ENCODE measurements around the gene CHEK1.
A peak's percentile ranks its signal among the peaks of the same experiment; 100 is the strongest.
"Not testable (repeated sequence)": the region's sequence is repeated elsewhere in the genome, so short reads cannot be mapped to it uniquely, and the experiment has no call there.

Gene CHEK1

DNA sequence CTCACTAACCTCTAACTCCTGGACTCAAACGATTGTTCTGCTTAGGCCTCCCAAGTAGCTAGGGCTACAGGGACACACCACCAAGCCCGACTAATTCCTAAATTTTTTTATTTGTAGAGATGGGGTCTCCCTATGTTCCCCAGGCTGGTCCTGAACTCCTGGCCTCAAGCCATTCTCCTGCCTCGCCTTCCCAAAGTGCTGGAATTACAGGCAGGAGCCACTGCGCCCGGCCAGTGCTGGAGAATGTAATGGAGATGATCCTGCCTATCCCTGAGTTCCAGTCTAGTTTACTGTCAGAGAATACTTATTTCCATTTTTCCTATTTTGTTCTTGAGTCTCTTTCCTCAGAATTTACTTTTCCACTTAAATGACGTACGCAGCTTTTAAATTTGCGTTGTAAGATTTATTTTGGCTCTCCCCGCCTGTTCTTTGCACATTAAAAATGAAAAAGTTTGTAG is at the start of gene CHEK1:
TSS of gene CHEK1 (plus strand) at position 408 of the 458 bp plus-strand sequence. CDS start 1,606 bp downstream, outside the sequence.
- no peak for DNase-seq

- DNase-seq, result not testable (repeated sequence)
Measured at GRCh38 chr11:125577181-125577580, 47.8 kb upstream of the CHEK1 start.

DNA sequence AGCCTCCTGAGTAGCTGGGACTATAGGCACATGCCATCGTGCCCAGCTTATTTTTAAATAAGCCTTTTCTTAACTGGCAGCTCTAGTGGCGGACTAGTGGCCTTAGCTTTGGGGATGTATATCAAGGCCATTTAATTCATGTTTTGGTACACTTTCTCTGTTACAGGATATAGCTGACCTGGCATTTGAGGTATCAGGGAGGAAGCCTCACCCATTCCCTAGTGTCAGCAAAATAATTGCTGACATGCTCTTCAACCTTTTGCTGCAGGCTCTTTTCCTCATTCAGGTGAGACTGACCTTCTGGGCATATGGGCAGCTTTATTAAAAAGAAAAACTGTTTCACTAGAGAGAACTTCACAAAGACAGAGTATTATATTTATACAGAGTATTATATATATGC is 46.2 kb upstream of the CHEK1 start:
- no peak for DNase-seq

- no peak for DNase-seq
Measured at GRCh38 chr11:125579811-125580210, 45.2 kb upstream of the CHEK1 start.

DNA sequence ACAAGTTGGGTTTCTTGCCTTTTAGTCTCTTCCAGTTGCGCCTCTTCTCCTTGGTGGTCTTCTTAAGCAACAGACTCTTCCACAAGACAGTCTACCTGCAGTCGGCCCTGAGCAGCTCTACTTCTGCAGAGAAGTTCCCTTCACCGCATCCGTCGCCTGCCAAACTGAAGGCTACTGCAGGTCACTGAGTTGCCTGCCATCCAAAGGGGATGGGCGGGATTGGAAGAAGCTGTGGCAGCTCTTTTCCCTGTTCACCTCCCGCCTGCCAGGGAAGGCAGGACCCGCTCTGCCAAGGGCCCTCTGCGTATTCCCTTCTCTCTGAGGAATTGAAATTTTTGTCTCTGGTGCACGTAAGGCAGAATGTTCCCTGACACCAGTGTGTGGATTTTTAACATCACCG is 41.5 kb upstream of the CHEK1 start:
- no peak for DNase-seq

DNA sequence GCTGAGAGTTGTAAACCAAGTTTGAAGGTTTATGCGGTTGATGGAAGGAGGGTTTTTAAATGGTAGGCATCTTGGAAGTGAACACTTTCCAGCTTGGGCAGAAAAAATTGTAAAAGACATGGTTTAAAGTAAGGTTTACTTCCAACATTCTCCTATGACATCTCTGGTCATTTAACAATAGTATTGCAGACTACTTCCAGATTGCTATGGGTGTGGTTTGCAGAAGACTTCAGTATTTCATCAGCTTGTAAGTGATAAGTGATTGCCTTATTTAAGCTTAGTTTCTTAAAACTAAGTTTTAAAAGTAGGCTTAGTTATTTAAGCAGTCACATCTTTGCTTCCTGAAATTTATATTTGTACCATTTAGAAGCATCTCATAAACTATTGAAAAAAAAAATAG is 39.5 kb upstream of the CHEK1 start:
- no peak for DNase-seq

- DNase-seq, result no peak
Measured at GRCh38 chr11:125586623-125587022, 38.3 kb upstream of the CHEK1 start.

DNA sequence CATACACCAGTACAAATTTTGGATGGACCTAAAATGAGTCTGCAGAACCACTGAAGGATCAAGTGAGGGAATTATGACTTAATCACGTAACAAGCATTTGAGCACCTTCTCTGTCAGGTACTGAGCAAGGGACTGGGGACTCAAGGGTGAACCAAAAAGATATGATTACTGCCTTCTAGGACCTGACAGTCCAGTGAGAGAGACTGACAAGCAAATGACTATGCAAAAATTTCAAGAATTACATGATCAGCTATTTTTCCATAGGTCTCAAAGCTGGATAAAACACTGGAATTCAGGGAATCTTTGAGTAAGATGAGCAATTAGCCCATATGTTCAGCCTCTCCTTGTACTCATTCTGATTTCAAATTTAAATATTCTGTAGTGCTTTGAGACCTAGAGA is 37.5 kb upstream of the CHEK1 start:
- no peak for DNase-seq

DNA sequence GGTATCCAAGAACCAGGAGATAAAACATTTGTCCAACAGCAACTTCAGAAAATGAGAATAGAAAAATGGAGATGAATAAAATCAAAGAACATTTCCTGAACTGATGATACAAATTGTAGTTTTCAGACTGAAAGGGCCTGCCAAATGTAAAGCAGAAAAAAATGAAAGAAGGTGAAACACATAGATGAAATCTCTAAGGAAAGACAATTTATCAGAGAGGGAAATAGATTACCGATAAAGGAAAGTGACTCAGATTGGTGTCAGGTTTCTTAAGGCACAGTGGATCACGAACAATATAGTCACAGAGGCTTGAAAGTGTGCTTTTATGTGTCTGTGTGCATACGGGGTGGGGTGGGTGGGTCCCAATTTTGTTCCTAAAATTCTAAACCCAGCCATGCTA is 36.5 kb upstream of the CHEK1 start:
- DNase-seq, result no peak

GRCh38 chr11:125591649-125592304 is 33.2 kb upstream of the CHEK1 start:
- peak; percentile 51 for DNase-seq

DNA sequence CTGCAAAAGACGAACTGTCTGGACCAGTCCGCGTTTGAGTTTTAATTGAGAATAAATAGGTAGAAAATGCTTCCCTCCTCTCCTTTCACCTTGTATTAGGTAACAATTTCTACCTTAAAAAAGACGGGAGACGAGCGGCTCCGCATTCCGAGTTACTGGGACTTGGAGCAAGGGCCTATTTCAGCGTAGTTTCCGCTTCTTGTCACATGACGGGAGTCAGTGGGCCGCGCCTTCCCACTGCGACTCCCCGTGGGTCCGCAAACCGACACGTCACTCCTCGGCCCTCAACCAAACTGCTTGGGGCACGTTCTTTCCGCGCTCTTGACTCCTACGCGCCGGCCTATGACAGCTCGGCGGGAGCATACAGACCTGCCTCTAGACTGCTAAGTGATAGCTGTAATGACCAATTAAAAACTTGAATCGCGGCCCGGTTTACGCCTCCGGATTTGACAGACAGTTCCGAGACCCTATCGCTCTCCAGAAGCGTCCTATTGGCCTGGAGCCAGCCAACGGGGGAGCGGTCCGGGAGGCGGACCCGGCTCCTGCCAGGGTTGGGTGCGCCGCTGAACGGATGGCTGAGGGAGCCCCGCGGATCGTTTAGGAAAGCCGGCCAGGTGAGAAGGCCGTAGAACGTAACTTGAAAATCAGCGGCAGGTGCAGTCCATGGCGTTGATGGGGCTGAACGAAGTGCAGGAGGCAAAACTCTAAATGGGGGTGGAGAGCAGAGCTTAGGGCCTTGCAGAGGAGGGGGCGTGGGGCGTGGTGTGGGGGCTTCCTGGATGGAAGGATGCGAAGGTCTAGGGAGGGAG is 32.5 kb upstream of the CHEK1 start, which contains the start of gene STT3A:
TSS of gene STT3A (plus strand) at position 548 of the 809 bp plus-strand sequence. CDS start 3,064 bp downstream, outside the sequence.
- DNase-seq, result peak; percentile 100

GRCh38 chr11:125593114-125593820 is 31.7 kb upstream of the CHEK1 start:
- peak; percentile 55 for DNase-seq

DNA sequence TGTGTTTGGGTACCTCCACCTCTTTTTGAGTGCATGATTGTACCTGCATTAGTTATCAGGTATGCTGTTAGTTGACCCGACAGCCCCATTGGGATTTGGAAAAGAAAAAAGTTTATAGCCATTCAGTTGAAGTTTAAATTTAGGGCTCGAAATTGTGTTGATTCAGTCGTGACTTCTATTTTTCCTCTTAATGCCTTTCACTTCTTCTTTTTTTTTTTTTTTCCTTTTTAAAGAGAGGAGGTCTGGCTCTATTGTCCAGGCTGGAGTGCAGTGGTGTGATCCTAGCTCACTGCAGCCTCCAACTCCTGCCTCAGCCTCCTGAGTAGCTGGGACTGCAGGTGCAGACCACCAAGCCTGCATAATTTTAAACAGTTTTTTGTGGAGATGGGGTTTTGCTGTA is 30.0 kb upstream of the CHEK1 start:
- no peak for DNase-seq

DNA sequence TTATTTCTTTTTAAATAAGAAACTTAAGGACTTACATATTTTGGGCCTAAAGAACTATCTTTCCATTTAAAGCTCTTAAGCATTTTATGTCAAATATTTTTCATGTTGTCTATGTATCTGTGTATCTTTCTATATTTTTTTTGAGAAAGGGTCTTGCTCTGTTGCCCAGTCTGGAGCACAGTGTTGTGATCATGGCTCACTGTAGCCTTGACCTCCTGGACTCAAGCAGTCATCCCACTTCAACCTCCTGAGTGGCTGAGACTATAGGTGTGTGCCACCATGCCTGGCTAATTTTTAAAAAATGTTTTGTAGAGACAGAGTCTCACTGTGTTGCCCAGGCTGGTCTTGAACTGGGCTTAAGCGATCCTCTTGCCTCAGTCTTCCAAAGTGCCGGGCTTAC is 24.3 kb upstream of the CHEK1 start:
- no peak for DNase-seq

GRCh38 chr11:125603207-125603606 is 21.8 kb upstream of the CHEK1 start:
- DNase-seq, result no peak

- no peak for DNase-seq
Measured at GRCh38 chr11:125605417-125605816, 19.5 kb upstream of the CHEK1 start.

DNA sequence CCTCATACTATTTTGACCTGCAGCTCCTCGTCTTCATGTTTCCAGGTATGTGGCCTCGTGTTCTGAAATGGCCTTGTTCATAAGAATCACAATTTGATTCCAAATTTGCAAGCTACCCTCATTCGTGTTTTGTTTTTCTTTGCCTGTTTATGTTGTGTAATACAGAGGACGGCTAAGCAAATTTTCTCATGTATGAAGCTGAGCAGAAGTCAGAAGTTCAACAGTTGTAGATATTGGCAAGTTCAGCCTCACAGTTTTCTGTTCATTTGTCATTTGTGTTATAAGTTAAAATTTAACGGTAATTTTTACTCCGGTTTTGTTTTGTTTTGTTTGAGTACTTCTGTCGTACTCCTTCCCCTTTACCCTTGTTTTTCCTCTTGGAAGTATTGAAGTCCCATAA is 15.4 kb upstream of the CHEK1 start:
- DNase-seq, result no peak

DNA sequence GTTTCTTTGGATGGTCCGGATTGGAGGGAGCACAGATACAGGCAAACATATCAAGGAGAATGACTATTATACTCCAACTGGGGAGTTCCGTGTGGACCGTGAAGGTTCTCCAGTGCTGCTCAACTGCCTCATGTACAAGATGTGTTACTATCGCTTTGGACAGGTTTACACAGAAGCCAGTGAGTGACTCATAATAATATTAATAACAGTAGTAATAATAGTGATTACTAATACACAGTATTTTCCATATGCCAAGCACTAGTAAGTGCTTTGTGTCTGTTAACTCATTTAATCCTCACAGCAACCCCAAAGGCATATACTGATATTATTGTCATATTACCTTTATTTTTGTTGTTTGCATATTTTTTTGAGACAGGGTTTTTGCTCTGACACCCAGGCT is 6.6 kb upstream of the CHEK1 start:
- no peak for DNase-seq

DNA sequence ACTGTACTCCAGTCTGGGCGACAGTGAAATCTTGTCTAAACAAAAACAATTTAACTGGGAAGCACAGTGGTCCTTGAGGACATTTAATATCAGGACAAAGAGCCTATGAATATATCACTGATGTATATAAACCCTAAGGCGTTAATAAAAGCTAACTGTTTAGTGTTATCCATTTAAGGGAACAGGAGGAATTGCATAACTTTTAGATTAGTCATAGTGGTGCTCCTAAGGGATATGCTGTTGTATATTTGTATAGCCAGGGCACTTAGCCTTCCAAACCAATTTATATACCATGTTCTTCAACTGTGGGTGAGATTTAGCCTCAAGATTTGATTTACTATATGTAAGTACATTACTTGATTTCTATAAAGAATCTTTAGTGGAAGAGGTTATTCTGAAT is 3.0 kb upstream of the CHEK1 start:
- no peak for DNase-seq

DNA sequence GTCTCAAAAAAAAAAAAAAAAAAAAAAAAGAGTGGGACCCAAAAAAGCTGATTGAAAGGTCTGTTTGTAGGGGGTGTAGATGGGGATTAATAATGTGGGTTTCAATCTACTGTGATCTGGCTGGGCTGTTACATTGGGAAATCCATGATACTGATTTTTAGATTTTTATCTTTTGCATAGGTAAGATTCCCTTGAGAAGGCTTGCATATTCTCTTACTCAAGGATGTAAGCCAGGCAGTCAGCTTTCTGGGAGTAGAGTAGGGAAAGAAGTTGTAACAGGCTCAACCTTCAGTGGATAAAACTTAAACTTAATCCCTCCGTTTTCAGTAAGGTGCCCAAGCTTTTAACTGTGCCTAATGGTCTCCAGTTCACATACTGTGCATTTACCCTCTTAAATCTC is 1.9 kb upstream of the CHEK1 start:
- DNase-seq, result no peak

DNA sequence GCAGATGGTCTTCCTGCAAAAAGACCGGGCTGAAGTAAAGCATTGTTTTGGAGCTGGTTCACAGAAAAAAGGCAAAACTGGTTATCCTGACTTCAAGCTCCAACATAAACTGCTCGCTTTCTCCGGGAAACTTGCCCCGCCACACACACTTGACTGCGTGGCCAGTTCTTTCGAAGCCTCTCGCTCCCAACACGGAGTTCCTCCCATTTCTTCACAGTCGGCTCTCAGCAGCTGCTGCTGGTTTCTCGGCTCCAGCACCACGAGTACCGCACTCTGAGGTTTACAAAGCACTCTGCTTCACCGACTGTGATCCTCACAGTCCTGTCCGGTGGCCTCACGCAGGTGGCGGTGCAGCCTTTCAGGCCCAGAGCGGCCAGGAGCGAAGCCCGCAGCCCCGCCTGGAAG is 264 bp downstream of the CHEK1 start:
- DNase-seq, result no peak

DNA sequence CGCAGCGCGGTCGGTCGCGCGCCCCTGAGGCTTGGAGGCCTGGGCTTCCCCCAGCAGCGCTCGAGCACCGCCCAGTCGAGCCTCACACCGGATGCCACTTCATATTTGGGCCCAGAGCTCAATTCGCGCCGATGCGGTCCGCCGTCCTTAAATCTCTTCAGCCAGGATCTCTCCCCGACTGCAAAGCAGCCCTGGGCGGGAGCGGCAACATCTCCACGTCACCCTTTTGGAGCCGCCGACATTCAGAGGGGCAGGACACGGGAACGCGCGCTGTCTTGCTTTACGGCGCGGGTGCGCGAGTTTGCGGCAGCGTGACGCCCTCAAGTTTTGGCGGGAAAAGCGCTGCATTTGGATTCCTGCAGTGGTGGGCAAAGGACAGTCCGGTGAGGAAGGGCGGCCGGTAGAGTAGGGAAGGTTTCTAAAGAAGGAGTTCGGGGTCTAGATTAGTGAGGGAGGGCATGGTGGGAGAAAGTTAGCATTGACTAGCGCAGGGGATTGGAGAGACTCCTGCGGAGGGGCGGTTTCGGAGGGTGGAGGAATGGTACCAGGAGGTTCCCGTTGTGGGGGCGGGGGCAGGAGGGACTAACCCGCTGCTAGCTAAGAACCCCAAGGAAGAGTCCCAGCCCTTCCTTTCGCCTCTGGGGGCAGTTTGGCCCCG is 796 bp downstream of the CHEK1 start:
- peak; percentile 89 for DNase-seq

All from NCI-H1092 (cell line).